AG09309 (cell line): Measurements from ENCODE around the gene SCN2B.

ENCODE experiments used
- DNase-seq: peaks from one replicate; pipeline ENCODE4 v3.0.0-alpha.2; 2010; ENCODE audit warnings: low read depth
- H3K4me3 ChIP-seq: 2 replicates; pipeline ENCODE4 v1.5.1; 2011; ENCODE audit warnings: mild to moderate bottlenecking, low read depth, low read length, moderate library complexity; ENCODE audit not compliant: control insufficient read depth
- TF ChIP-seq, protein P1 (sequence below): IDR thresholded peaks from 2 replicates; pipeline ENCODE4 v1.5.1; 2011; ENCODE audit warnings: mild to moderate bottlenecking, low read depth, low read length, inconsistent platforms; ENCODE audit not compliant: insufficient read depth, control insufficient read depth; ENCODE audit errors: missing control alignments

The SCN2B gene

DNA sequence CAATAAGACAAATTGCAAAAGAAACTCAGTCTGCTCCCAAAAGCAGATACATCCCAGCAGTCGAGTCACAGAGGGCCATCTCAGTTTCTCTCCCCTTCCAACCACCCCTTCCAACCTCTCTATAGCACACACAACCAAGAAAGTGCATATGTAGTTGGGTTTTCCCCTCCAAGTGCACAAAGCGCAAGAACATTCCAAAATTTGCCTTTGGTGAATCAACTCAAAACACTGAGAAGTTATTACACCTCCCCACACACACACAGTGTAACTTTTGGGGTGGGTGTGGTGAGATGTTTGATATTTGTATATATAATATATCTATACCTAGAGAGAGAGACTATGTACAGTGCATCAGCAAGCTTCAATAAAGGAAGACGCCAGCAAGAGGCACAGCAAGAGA is 13.6 kb downstream of the SCN2B start:
- TF ChIP-seq, protein P1, sequence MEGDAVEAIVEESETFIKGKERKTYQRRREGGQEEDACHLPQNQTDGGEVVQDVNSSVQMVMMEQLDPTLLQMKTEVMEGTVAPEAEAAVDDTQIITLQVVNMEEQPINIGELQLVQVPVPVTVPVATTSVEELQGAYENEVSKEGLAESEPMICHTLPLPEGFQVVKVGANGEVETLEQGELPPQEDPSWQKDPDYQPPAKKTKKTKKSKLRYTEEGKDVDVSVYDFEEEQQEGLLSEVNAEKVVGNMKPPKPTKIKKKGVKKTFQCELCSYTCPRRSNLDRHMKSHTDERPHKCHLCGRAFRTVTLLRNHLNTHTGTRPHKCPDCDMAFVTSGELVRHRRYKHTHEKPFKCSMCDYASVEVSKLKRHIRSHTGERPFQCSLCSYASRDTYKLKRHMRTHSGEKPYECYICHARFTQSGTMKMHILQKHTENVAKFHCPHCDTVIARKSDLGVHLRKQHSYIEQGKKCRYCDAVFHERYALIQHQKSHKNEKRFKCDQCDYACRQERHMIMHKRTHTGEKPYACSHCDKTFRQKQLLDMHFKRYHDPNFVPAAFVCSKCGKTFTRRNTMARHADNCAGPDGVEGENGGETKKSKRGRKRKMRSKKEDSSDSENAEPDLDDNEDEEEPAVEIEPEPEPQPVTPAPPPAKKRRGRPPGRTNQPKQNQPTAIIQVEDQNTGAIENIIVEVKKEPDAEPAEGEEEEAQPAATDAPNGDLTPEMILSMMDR = no peak
- no peak for DNase-seq
- H3K4me3 ChIP-seq = no peak overlapping the region

DNA sequence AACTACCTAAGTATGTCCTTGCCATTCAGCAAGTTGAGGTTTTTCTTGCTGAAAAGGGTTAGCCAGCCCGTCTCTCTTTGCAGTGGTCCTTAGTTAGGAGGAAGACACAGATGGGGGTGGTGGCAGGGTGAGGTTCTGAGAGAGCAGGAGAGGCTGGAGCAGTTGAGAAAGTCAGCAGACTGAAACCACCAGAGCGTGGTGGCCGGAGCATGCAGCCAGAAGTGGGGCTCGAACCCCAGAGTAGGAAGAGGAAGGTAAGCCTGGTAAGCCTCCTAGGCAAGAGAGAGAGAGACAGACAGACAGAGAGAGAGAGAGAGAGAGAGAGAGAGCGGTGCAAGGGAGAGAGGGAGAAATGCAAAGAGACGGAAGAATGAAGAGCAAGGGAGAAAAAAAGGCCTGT is 14.7 kb downstream of the SCN2B start:
- no peak overlapping the region for H3K4me3 ChIP-seq
- DNase-seq = no peak
- TF ChIP-seq, protein P1 = no peak

DNA sequence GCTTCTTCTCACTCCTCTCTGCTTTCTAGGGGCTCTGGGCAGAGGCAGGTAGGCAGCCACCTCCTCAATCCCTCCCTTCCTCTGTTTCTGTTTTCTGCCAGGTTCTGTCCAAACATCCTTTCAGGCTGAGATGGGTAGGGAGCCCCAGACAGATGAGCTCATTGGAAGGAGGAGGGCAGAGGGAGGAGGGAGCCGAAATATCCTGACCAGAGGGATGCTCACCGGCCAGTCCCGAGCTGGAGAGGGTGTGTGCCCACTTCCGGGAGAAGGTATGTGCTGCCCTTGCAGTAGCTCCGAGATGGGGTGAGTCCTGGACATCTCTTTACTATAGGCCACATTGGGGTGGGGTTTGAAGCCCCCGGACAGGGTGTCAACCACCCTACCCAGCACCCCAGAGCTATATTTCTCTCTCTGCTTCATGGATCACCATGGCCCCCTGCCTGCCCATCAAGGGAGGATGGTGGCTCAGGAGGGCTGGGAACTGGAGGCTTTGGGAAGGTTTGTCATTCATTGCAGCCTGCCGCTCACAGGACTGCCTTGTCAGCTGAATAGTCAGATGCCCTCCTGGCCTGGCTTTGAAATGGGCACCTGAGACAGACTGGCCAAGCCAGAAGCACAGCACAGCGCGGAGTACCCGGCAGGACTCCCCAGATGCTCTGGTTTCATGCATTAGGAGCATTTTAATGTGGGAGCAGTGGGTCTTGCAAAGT is 19.1 kb downstream of the SCN2B start:
- TF ChIP-seq, protein P1 = no peak
- no peak overlapping the region for H3K4me3 ChIP-seq

DNA sequence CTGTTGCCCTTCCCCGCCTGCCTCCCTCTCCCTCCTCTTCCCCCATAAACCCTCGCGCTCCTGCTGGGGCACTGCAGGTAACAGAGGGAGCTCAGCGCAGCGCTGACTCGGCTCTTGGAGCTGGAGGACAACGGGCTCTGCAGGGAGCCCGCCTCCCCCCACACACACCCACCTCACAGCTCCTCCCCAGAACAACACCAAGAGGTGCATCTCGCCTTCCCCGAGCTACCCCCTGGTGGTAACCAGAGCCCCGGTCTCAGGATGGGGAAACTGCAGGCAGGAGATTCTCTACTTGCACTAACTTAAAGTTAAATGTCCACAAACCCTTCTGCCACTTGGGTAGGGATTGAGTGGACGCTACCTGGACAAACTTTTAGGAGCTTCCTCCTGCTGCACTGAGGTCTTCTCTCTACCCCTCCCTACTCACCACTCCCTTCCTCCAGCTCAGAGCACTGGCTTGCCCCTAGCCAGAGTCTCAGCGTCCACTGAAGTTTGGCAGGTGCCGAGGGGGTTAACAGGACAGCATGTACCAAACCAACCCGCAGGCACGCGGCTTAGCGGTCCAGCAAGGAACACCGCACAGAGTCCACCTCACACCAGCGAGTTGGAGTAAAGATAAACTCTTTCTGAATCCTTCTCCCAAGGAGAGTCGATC is 19.8 kb downstream of the SCN2B start:
- H3K4me3 ChIP-seq = no peak overlapping the region
- TF ChIP-seq, protein P1 = no peak
- no peak for DNase-seq

More for the DNA sequence above, 19.1 kb downstream of the SCN2B start:
- DNase-seq = no peak

DNA sequence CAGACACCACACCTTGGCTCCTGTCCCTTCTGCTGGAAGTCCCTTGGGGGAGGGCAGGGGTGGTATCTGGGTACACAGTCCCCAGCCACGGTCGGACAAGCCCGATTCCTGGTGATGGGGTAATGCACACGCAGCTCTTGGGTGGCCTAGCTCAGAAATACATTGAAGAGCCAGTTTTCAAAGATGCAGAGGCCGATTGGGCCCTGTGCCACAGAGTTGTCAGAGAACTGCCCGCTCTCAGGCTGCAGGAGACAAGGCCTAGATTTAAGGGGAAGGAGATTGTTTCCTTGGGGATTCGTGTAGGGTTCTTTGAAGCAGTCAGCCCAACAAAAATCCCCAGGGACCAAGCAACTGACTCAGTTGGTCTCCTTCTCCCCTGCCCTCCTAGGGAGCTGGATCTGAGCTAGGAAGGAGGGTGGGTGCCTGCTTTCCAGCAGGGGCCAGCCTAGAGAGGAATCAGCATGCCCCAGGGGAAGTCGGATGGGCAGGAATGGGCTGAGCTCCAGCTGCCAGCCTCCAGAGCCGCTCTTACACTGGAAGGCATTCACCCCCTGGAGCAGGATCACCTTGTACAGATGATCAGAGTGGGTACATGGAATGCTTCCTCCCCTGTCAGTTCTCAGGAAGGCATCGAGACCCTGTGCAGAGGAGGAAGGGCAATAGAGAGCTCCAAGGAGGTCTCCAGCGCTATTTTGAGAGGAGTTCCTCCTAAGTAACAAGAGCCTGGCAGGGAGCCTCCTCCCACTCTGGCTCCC is 20.5 kb downstream of the SCN2B start:
- TF ChIP-seq, protein P1 = no peak
- DNase-seq = no peak
- no peak overlapping the region for H3K4me3 ChIP-seq

DNA sequence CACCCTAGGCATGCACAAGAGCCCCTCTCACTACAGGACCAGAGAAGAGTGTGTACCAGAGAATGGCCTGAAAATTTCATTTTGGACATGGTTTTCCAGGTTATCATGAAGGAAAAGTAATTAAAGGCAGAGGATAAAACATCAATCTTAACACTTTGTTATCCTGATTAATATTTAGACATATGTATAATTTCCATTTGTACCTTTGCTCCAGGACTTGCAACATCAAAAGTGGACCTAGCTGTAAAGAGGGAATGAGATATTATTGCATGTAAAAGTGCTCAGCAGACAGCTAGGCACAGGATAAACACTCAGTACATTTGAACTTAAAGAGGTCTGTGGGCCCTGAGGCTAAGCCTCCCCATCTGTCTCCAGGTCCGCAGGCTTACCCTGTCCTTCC is 21.8 kb downstream of the SCN2B start:
- TF ChIP-seq, protein P1 = no peak
- no peak overlapping the region for H3K4me3 ChIP-seq
- no peak for DNase-seq
